GM18505 (cell line): ENCODE measurements around the gene CCDC201.
A peak's percentile ranks its signal among the peaks of the same experiment; 100 is the strongest.
"Not testable (repeated sequence)": the region's sequence is repeated elsewhere in the genome, so short reads cannot be mapped to it uniquely, and the experiment has no call there.

Experiments used
- ATAC-seq: cut with Tn5 transposase; IDR thresholded peaks from one replicate; pipeline ENCODE4 v1.9.1; 2021; ENCODE audit not compliant: unreplicated experiment
- POLR2A ChIP-seq: IDR thresholded peaks from 4 replicates; pipeline ENCODE4 v1.6.1; 2011; ENCODE audit warnings: borderline replicate concordance; ENCODE audit not compliant: insufficient read depth, insufficient read length; ENCODE audit errors: extremely low read depth

The CCDC201 gene

DNA sequence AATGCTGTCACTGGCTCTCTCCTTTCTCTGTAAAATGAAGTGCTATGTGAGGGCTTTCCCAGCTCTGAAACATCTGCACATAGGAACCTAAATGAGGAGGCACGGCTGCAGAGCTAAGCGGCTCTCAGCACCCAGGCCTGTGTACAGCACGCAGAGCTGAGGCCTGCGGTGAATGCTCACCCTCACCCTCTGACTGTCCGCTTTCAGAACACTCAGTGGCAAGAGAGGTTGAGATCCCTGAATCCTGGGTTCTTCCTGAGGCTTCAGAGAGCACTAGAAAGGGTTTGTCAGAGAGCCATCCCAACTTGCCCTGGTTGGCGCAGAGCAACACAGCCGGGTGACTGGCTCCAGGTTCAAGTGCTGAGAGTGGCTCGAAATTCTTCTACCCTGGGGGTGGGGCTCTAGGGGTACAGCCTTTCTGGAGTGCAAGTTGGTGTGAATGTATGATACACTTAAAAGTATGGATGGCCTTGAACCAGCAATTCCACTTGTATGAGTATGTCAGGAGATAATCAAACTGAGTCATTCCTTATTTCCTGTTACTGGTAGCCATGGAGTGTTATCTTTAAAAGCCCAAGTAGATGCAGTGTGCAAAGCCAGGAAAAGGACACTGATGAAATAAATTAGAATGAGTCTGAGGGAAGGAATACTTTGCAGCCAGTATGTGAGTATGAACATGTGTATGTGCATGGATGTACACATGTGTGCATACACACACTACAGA lies 1.7 kb upstream of the CCDC201 start:
- no peak for ATAC-seq
- TF ChIP-seq POLR2A: no peak

DNA sequence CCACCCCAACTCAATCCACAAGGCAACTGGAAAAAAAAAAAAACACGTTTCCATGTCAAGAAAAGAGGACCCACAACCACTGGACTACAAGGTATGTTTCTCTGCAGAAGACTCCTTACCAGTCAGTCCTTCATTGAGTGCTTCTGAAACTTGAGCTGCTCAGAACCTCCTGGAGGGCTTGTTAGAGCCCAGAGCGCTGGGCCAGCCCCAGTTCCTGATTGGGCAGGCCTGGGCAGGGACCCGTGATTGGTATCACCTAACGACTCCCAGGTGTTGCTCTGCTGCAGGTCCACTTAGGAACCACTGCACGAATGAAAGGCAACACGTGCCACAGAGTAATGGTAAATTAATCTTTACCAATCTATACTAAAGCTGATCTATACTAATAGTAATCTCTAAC lies 473 bp upstream of the CCDC201 start:
- no peak for ATAC-seq
- no peak for TF ChIP-seq POLR2A

DNA sequence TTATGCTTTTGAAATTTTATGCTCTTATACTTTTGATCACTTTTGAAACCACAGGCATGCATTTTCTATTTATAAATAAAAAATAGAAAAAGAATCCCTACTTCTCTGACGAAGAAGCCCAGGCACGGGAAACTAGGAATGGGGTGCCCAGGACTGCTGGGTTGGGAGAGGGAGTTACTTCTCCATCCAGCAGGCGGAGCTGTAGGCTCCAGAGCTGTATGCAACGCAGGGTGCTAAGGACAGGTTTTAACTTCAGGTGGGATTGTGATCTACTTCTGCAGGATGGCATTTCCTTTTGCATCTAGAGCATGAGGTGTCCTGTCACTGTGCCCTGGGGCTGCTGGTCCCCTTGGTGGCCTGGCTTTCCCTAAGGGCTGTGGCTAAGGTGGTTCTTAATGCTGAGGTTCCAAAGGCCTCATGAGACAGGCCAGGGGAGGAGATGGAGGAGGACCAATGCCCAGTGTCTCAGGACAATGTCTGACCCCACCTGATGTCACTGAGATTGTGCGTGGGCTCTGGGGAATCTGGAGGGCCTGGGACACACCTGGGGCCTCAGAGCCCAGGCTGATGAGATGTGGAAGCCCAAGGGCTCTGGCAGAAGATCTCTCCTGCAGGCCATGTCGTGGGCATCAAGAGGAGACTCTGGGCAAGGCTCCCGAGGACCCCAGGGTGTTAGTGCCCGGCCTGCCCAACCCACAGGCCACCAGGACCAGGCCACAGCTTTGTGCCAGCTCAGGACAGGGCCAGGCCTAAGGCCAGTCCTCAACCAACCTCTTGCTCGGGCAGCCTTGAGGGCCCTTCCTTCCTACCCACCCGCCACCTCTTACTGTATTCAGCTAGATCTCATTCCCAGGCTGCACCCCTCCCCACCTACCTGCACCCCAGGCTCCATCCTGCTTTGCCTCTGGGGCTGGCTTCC lies 507 bp downstream of the CCDC201 start:
- no peak for ATAC-seq
- TF ChIP-seq POLR2A: no peak

DNA sequence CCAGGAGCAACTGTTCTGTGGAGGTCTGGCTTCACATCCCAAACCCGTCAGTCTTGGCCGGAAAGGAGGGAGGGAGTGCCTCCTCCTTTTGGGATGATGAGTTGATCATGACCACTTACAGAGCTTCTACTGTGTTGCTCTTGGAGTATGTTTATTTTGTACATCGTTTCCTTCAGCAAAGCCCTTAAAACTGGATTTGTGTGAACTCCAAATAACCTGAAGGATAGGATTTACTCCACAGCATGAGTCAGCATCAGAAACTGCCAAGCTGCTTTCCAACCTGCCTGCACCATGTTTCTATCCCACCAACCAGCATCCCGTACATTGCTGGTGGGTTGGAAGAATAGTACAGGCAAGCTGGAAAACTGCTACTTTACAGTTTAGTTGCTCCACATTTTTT lies 3.5 kb downstream of the CCDC201 start:
- TF ChIP-seq POLR2A: no peak
- no peak for ATAC-seq

DNA sequence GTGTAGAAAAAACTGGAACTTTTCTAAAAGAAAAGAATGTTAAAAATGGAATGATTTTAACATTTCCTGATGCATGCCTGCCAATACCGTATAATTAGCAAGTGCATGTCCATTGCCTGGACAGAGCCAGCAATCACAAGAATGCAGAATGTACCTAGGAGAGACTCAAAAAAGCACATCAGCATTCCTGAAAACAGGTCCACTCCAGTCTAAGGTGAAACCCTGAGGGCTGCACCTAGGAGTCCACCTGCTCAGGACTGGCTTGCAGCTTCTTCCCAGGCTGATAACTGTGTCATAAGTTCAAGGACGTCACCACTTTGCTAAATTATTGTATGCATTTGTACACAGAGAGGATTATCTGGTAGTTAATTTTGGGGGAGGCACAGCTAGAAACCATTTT lies 5.4 kb downstream of the CCDC201 start:
- ATAC-seq: no peak
- no peak for TF ChIP-seq POLR2A

DNA sequence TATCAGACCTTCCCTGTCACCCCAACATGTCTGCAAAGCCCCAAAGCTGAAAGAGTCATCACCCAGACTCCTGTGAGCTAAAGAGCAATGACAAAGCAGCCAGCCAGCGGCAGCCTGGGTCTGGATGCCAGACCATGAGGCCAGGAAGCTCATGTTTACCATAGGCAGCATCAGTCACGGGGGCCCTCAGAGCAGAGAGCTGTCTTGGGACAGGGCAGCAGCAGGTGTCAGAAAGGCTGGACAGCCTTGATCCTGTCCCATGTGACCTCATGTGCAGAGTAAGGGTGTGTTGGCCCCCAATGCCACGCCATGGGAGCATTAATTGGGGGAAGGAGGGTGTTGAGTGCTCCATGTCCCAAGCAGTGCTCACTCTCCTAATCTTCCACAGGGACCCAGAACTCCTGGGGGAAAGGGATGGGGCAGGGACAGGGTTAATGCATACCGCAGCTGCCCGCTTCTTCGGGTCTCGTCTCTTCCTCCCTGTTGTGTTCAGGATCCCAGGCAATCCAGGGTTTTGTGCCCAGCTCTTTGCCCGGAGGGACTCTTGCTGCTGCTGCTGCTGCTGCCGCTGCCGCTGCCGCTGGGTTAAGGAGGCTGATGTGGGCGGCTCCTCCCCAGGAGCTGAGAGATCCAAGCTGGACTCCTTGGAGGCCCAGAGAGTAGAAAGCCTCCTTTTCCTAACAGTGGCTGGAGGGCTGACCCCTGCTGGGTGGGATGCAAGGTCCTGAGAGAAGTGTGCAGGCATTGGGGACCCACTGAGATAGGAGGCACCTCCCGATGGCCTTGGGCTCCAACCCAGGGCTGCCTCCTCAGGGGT lies 7.1 kb downstream of the CCDC201 start:
- TF ChIP-seq POLR2A: no peak
- no peak for ATAC-seq

DNA sequence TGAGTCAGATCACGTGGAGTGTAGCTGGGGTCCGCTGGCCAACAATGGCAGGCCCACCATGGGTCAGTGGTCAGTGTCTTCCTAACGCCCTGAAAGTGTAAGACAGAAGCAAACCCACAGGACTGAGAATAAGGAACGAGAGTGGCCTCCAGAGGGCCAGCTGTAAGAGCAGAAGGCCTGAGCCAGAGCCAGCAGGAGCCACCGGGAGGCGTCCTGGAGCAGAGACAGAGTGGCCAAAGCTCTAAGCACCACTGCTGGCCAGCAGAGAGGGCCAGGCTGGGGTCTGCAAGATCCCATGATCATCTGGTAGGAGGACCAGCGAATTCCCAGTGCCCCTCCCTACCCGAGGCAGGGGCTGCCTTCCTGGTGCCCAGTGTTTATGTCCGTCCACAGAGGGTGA lies 9.2 kb downstream of the CCDC201 start:
- TF ChIP-seq POLR2A: no peak
- ATAC-seq: no peak

DNA sequence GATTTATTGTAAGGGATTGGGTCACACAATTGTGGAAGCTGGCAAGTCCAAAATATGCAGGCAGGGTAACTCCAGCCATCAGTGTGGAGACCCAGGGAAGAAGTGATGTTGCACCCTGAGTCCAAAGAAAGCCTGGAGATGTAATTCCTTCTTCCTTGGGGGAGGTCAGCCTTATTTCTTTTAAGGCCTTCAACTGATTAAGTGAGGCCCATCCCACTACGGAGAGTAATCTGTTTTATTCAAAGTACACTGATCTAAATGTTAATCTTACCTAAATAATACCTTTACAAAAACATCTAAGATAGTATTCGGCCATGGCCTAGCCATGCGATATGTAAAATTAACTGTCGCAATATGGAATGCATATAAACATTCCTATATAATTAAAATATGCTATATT lies 16.0 kb downstream of the CCDC201 start:
- ATAC-seq: not testable (repeated sequence)

DNA sequence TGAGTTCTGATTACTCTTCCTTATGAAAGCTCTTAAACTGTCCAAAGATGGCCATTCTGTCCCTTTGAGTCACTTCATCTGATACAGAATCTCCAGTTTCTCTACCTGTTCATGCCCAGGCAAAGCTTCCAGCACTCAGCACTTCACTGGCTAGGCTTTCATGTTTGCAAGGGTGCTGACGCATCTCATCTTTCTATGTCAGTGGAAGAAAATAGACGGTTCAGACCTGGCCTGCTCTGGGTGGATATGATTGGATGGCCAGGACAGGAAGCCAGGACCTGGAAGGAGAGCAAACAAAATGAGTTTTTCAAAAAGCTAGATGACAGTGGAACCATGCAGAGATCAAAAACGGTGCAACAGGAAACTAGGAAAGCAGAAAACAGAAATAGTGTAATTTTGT lies 17.2 kb downstream of the CCDC201 start:
- ATAC-seq: not testable (repeated sequence)

DNA sequence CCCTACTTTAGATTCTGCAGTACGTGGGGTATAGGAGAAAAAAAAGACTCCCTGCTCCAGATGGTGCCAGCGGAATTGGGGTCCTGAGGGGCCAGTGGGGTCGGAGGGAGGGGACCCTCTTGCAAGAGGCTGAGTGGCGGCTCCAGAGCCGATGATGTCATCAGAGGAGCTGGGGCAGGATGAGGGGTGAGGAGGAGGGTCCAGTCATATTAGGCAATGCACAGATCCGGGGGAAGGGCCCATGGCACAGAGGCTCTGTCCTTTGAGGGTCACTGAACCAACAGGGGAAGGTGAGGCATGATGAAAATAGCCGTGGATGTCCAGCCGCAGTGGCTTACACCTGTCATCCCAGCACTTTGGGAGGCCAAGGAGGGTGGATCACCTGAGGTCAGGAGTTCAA lies 19.4 kb downstream of the CCDC201 start:
- not testable (repeated sequence) for ATAC-seq

DNA sequence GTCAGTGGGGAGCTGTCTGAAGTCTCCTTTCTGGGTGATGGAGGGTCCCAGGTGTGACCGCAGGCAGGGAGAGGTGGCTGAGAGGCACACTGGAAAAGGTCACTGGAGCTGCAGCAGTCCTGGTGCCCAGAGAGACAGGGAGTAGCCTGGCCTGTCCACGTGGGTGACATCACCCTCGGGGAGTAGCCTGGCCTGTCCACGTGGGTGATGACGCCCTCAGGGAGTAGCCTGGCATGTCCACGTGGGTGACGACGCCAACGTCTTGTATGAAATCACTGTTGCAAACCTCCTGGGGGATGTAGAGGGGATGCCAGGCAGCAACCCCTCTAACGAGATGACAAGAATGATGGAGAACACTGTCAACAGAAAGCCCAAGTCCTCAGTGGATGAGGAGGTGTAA lies 19.9 kb downstream of the CCDC201 start:
- not testable (repeated sequence) for ATAC-seq

DNA sequence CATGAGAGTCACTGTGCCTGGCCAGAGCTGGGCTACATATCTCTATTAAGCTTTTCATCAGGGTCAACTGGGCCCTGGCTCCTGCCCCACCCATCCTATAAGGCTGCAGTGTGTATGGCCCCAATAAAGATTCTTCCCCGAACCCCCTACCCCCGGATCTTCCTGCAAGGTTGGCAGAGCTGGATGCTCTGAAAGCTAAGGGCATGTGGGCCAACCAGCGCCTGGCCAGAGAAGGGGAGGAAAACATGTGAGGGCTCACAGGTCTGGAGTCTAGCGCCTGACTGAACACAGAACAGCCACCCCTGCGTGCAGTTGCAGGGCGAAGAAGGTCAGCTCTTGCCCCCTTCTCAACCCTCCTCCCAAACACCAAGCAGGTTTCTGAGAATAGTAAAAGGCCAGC lies 24.1 kb downstream of the CCDC201 start:
- not testable (repeated sequence) for ATAC-seq

DNA sequence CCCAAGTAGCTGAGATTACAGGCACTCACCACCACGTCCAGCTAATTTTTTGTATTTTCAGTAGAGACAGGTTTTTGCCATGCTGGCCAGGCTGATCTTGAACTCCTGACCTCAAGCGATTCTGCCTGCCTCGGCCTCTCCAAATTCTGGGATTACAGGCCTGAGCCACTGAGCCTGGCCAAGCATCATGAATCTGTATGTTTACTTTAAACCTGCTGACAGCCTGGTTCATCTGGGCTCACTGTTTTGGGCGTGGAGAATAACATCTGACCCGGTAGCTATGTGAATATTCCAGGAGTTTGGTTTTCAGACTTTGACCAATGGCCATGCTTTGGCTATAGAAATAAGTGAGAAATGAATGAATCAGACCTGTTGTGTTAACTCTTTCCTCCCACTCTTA lies 26.3 kb downstream of the CCDC201 start:
- not testable (repeated sequence) for ATAC-seq

DNA sequence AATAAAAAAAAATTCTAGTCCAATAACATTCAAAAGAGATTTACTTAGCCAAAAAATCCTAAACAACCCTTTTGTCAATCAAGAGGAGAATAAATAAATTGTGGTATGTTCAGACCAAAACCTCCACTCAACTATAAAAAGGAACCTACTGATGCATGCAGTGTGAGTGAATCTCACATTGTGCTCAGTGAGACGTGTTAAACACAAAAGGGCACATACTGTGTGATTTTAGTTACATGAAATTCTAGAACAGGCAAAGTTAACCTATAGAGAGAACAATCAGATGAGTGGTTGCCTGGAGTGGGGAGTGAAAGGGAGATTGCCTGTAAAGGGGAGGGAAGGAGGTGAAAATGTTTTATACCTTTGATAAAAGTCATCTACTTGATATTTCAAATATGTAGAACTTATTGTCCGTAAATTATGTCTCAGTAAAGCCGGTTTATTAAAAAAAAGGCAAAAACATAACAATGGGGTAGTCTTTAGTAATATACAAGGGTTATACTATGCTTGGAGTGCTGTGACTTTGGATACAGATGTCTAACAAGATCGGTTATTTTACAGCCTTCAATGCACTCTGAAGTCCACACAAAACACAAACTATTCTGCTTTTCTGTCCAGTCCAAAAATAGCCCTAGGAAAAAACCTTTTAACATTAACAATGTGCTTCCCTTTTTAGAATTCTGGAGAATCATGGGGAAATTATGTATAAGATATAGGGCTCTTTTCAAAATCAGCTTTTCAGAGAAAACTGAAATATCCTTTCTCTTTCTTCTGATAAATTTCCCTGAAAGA lies 30.8 kb downstream of the CCDC201 start:
- peak; percentile 84 for ATAC-seq

DNA sequence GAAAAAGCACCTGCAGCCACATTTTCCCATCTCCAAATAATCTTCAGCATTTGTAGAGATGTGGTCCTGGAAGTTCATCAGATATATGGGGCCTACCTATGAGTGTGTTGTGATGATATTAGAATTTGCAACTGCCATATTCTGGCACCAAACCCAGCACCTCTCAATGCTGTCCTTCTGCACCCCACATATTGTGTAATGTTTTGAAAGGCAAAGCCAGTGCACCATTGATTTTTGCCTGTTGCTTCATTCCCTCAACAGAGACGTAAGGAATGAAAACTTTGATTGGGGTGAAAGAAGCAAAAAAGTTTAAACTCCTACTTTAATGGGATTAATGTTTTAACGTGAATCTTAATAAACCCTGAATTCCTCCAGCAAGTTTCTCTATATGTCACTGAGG lies 34.0 kb downstream of the CCDC201 start:
- ATAC-seq: not testable (repeated sequence)

DNA sequence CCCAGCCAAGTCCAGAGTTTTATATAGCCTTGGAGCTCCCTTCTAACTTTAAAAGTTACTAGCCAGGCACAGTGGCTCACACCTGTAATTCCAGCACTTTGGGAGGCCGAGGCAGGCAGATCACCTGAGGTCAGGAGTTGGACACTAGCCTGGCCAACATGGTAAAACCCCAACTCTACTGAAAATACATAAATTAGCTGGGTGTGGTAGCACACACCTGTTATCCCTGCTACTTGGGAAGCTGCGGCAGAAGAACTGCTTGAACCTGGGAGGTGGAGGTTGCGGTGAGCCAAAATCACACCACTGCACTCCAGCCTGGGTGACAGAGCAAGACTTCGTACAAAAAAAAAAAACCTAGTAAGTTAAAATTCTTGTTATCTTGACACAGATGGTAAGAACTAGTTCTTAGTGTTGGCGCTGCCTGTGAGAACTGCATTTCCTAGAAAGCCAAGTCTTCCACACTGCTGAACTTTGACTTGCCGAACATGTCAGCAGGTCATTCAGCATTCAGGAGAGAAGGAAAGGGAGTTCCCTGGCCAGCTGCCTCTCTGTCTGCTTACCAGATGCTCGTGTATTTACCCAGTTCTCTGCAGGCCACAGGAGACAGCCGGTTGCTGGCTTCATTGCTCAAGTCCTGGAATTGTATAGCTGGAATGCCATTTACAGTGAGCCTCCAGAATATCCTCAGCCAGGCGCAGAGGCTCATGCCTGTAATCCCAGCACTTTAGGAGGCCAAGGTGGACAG lies 40.3 kb downstream of the CCDC201 start:
- ATAC-seq: not testable (repeated sequence)

DNA sequence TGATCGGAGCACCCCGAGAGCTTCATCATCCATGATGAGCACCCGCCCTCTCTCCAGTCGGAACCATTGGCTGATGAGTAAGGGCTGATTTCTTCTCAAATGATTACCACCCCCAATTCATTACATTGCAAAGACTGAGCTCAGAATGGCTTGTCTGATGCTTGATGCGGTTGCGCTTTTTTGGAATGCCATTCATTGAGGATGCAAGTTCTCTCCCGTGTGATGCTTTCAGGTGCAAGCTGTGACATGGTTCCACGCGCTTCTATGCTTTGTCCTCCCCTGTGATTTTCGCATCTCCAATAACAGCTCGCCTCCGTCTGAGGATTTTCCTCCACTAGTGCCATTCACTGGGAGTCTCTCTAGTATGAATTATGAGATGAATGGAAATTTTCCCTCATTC lies 43.0 kb downstream of the CCDC201 start:
- not testable (repeated sequence) for ATAC-seq

DNA sequence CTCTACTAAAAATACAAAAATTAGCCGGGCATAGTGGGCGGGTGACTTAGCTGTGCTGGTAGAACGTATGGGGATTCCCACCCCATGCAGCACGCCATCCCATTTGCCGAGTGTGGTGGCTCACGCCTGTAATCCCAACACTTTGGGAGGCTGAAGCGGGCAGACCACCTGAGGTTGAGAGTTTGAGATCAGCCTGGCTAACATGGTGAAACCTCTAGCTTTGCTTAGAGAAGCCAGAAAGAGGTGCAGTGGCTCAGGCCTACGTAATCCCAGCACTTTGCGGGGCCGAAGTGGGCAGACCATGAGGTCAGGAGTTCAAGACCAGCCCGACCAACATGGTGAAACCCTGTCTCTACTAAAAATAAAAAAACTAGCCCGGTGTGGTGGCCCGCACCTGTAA lies 45.2 kb downstream of the CCDC201 start:
- ATAC-seq: not testable (repeated sequence)
